Activated CD4-positive, alpha-beta memory T cell treated with anti-CD3 and anti-CD28 coated beads for 36 hours (primary cell): ENCODE data around the gene BIRC6. TPM values are rescaled to one million over a fixed set of nuclear protein-coding genes. Genes with fewer than 3 reads are reported as not detected.
"Not testable (repeated sequence)": the region's sequence is repeated elsewhere in the genome, so short reads cannot be mapped to it uniquely, and the experiment has no call there.

Experiments
- CTCF ChIA-PET: fragments of 350-600 bp; sonication (Branson Sonifier 250); formaldehyde crosslinking; loops from one replicate; lab custom pipeline; 2021; ENCODE audit warnings: antibody characterized with exemption, inconsistent platforms; lab: Charles Lee
- POLR2A ChIA-PET: fragments of 350-600 bp; sonication (Branson Sonifier 250); formaldehyde crosslinking; loops from one replicate; lab custom pipeline; 2021; ENCODE audit warnings: antibody characterized with exemption; lab: Charles Lee
- DNase-seq: peaks from one replicate; pipeline ENCODE4 v3.0.0-alpha.2; 2020
- H3K27ac Mint-ChIP-seq: one replicate; pipeline ENCODE4 v1.8.0; 2021; ENCODE audit warnings: mixed read lengths
- H3K27me3 Mint-ChIP-seq: one replicate; pipeline ENCODE4 v1.8.0; 2021; ENCODE audit warnings: mixed read lengths
- H3K36me3 Mint-ChIP-seq: one replicate; pipeline ENCODE4 v1.8.0; 2021; ENCODE audit warnings: mixed read lengths
- H3K4me1 Mint-ChIP-seq: one replicate; pipeline ENCODE4 v1.8.0; 2021; ENCODE audit warnings: low read depth, mixed read lengths
- H3K4me3 Mint-ChIP-seq: one replicate; pipeline ENCODE4 v1.8.0; 2021; ENCODE audit warnings: mild to moderate bottlenecking, mixed read lengths
- H3K9me3 Mint-ChIP-seq: one replicate; pipeline ENCODE4 v1.8.0; 2021; ENCODE audit warnings: mixed read lengths
- intact Hi-C: fragments of 100-400 bp; cut with micrococcal nuclease; formaldehyde crosslinking; loops from one replicate; pipeline ENCODE4 v1.15.1; 2023
- total RNA-seq, 2 experiments: library from RNA; stranded (reverse); gene quantifications; one replicate each; pipeline ENCODE4 v1.2.3, GENCODE V29; 2021

BIRC6 gene
- total RNA-seq, 2 experiments from 2014 or later: 58.2 to 62.4 TPM

- ChIA-PET POLR2A (no interaction called here), CTCF (interaction anchor here (0.6 to 0.7 kb wide), 2 partner anchors 63 to 522 kb away, joined by 3 to 4 read pairs; no protein-coding TSS in a partner anchor)
- H3K36me3 Mint-ChIP-seq: peaks cover 30% of the 10 kb centered on the region
- H3K4me1 Mint-ChIP-seq: peaks cover 13% of the 10 kb centered on the region
- no peak overlapping the region for H3K27ac Mint-ChIP-seq
- intact Hi-C loops: no loop called here
- H3K27me3 Mint-ChIP-seq: no peaks in the 10 kb centered on the region
- no peak overlapping the region for H3K4me3 Mint-ChIP-seq
- no peak for DNase-seq
- no peaks in the 10 kb centered on the region for H3K9me3 Mint-ChIP-seq
These were observed 181.9 kb downstream of the BIRC6 start for GRCh38 chr2:32538735-32539134.

GRCh38 chr2:32552483-32552882, 195.7 kb downstream of the BIRC6 start:
- H3K27me3 Mint-ChIP-seq, CTCF ChIA-PET, H3K36me3 Mint-ChIP-seq, H3K27ac Mint-ChIP-seq, intact Hi-C loops, H3K4me1 Mint-ChIP-seq, POLR2A ChIA-PET, DNase-seq, H3K4me3 Mint-ChIP-seq, H3K9me3 Mint-ChIP-seq: not testable (repeated sequence)

GRCh38 chr2:32553829-32554432, 197.1 kb downstream of the BIRC6 start:
- H3K36me3 Mint-ChIP-seq: peaks cover 4% of the 10 kb centered on the region
- no peaks in the 10 kb centered on the region for H3K27me3 Mint-ChIP-seq
- H3K27ac Mint-ChIP-seq: no peak overlapping the region
- no peak for DNase-seq
- ChIA-PET POLR2A (no interaction called here), CTCF (no interaction called here)
- no peaks in the 10 kb centered on the region for H3K9me3 Mint-ChIP-seq
- intact Hi-C loops: no loop called here
- no peak overlapping the region for H3K4me3 Mint-ChIP-seq
- H3K4me1 Mint-ChIP-seq: no peaks in the 10 kb centered on the region

- intact Hi-C loops: loop anchor here (5.0 kb wide), 1 partner anchor 69 kb away; the partner anchor contains the start of gene TTC27
- Mint-ChIP-seq H3K4me3 (no peak overlapping the region), H3K36me3 (peaks cover 17% of the 10 kb centered on the region), H3K27me3 (no peaks in the 10 kb centered on the region), H3K4me1 (no peaks in the 10 kb centered on the region), H3K27ac (no peak overlapping the region), H3K9me3 (no peaks in the 10 kb centered on the region)
- POLR2A ChIA-PET: no interaction called here
- CTCF ChIA-PET: no interaction called here
- DNase-seq: no peak
These were observed 201.7 kb downstream of the BIRC6 start for GRCh38 chr2:32558492-32558891.

GRCh38 chr2:32559136-32559535, 202.3 kb downstream of the BIRC6 start:
- POLR2A ChIA-PET: no interaction called here
- CTCF ChIA-PET: no interaction called here
- H3K27ac Mint-ChIP-seq: no peak overlapping the region
- H3K9me3 Mint-ChIP-seq: peaks cover 2% of the 10 kb centered on the region
- peaks cover 19% of the 10 kb centered on the region for H3K36me3 Mint-ChIP-seq
- no peak overlapping the region for H3K4me3 Mint-ChIP-seq
- H3K27me3 Mint-ChIP-seq: no peaks in the 10 kb centered on the region
- intact Hi-C loops: loop anchor here (5.0 kb wide), 1 partner anchor 68 kb away; the partner anchor contains the start of gene TTC27
- DNase-seq: no peak
- H3K4me1 Mint-ChIP-seq: peaks cover 3% of the 10 kb centered on the region

GRCh38 chr2:32562906-32563305, 206.1 kb downstream of the BIRC6 start:
- intact Hi-C loops: no loop called here
- Mint-ChIP-seq H3K36me3 (peaks cover 47% of the 10 kb centered on the region), H3K27ac (no peak overlapping the region), H3K4me3 (no peak overlapping the region), H3K9me3 (peaks cover 17% of the 10 kb centered on the region), H3K27me3 (no peaks in the 10 kb centered on the region), H3K4me1 (peaks cover 11% of the 10 kb centered on the region)
- no peak for DNase-seq
- CTCF ChIA-PET: no interaction called here
- POLR2A ChIA-PET: no interaction called here

- H3K4me3 Mint-ChIP-seq: no peak overlapping the region
- intact Hi-C loops: no loop called here
- CTCF ChIA-PET: interaction anchor here (1.3 kb wide), 1 partner anchor 47 kb away, joined by 3 read pairs; no protein-coding TSS in a partner anchor
- POLR2A ChIA-PET: no interaction called here
- H3K27ac Mint-ChIP-seq: no peak overlapping the region
- H3K27me3 Mint-ChIP-seq: no peaks in the 10 kb centered on the region
- H3K36me3 Mint-ChIP-seq: peaks cover 42% of the 10 kb centered on the region
- H3K9me3 Mint-ChIP-seq: peaks cover 17% of the 10 kb centered on the region
- no peak for DNase-seq
- peaks cover 13% of the 10 kb centered on the region for H3K4me1 Mint-ChIP-seq
These were observed 207.7 kb downstream of the BIRC6 start for GRCh38 chr2:32564417-32565035.

- Mint-ChIP-seq H3K27me3 (no peaks in the 10 kb centered on the region), H3K9me3 (peaks cover 17% of the 10 kb centered on the region), H3K36me3 (peaks cover 44% of the 10 kb centered on the region), H3K4me1 (peaks cover 15% of the 10 kb centered on the region), H3K4me3 (no peak overlapping the region), H3K27ac (no peak overlapping the region)
- no peak for DNase-seq
- intact Hi-C loops: no loop called here
- ChIA-PET POLR2A (no interaction called here), CTCF (interaction anchor here (1.3 kb wide), 1 partner anchor 49 kb away, joined by 3 read pairs; no protein-coding TSS in a partner anchor)
These were observed 209.1 kb downstream of the BIRC6 start for GRCh38 chr2:32565902-32566301.

- Mint-ChIP-seq H3K27me3 (no peaks in the 10 kb centered on the region), H3K9me3 (no peaks in the 10 kb centered on the region), H3K4me1 (peaks cover 30% of the 10 kb centered on the region), H3K27ac (no peak overlapping the region), H3K4me3 (no peak overlapping the region), H3K36me3 (peaks cover 25% of the 10 kb centered on the region)
- ChIA-PET CTCF (no interaction called here), POLR2A (no interaction called here)
- no peak for DNase-seq
- intact Hi-C loops: no loop called here
These were observed 215.2 kb downstream of the BIRC6 start for GRCh38 chr2:32572030-32572429.

- Mint-ChIP-seq H3K27me3 (no peaks in the 10 kb centered on the region), H3K27ac (peak overlapping the region; percentile 28), H3K9me3 (no peaks in the 10 kb centered on the region), H3K4me1 (peaks cover 30% of the 10 kb centered on the region), H3K4me3 (no peak overlapping the region), H3K36me3 (peaks cover 20% of the 10 kb centered on the region)
- intact Hi-C loops: no loop called here
- CTCF ChIA-PET: no interaction called here
- POLR2A ChIA-PET: no interaction called here
- no peak for DNase-seq
These were observed 215.9 kb downstream of the BIRC6 start for GRCh38 chr2:32572737-32573136.

GRCh38 chr2:32591669-32592463, 235.0 kb downstream of the BIRC6 start:
- ChIA-PET POLR2A (no interaction called here), CTCF (no interaction called here)
- intact Hi-C loops: loop anchor here (1.0 kb wide), 2 partner anchors 35 to 729 kb away; no protein-coding TSS in a partner anchor
- no peaks in the 10 kb centered on the region for H3K9me3 Mint-ChIP-seq
- no peaks in the 10 kb centered on the region for H3K27me3 Mint-ChIP-seq
- no peak overlapping the region for H3K4me3 Mint-ChIP-seq
- peaks cover 31% of the 10 kb centered on the region for H3K4me1 Mint-ChIP-seq
- no peak for DNase-seq
- H3K27ac Mint-ChIP-seq: peak overlapping the region; percentile 67
- peaks cover 25% of the 10 kb centered on the region for H3K36me3 Mint-ChIP-seq

GRCh38 chr2:32594573-32594972, 237.8 kb downstream of the BIRC6 start:
- H3K36me3 Mint-ChIP-seq: peaks cover 26% of the 10 kb centered on the region
- peaks cover 25% of the 10 kb centered on the region for H3K4me1 Mint-ChIP-seq
- H3K27me3 Mint-ChIP-seq: no peaks in the 10 kb centered on the region
- ChIA-PET POLR2A (no interaction called here), CTCF (no interaction called here)
- H3K27ac Mint-ChIP-seq: no peak overlapping the region
- H3K4me3 Mint-ChIP-seq: no peak overlapping the region
- DNase-seq: no peak
- no peaks in the 10 kb centered on the region for H3K9me3 Mint-ChIP-seq
- intact Hi-C loops: no loop called here
